SU-DHL-6 (cell line): ENCODE measurements around the gene WAS.

Source experiments
- EZH2phosphoT487 ChIP-seq: fragments of 200-600 bp; sonication (generic), shearing (Covaris generic); conservative IDR thresholded peaks from 2 replicates; pipeline ENCODE4 v1.6.1; 2018; ENCODE audit warnings: mild to moderate bottlenecking, antibody characterized with exemption, low read length, moderate library complexity, mixed read lengths
- TF ChIP-seq, protein P1 (sequence below): fragments of 200-600 bp; sonication (generic); IDR thresholded peaks from one replicate; pipeline ENCODE4 v1.5.1; 2017; ENCODE audit warnings: antibody characterized with exemption, mild to moderate bottlenecking, low read length, moderate library complexity; ENCODE audit not compliant: insufficient read depth, poor library complexity, severe bottlenecking

DNA sequence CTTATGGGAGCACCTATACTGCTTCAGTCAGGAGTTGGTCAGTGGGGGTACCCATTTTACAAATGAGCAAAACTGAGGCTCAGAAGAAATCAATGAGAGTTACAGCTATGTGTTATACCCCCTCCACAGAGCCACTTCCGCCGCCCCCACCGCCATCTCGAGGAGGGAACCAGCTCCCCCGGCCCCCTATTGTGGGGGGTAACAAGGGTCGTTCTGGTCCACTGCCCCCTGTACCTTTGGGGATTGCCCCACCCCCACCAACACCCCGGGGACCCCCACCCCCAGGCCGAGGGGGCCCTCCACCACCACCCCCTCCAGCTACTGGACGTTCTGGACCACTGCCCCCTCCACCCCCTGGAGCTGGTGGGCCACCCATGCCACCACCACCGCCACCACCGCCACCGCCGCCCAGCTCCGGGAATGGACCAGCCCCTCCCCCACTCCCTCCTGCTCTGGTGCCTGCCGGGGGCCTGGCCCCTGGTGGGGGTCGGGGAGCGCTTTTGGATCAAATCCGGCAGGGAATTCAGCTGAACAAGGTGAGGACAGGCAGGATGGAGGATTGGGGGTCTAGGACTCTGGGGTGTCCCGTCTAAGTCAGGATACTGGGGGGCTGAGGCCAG lies 5.0 kb downstream of the WAS start:
- TF ChIP-seq, protein P1, sequence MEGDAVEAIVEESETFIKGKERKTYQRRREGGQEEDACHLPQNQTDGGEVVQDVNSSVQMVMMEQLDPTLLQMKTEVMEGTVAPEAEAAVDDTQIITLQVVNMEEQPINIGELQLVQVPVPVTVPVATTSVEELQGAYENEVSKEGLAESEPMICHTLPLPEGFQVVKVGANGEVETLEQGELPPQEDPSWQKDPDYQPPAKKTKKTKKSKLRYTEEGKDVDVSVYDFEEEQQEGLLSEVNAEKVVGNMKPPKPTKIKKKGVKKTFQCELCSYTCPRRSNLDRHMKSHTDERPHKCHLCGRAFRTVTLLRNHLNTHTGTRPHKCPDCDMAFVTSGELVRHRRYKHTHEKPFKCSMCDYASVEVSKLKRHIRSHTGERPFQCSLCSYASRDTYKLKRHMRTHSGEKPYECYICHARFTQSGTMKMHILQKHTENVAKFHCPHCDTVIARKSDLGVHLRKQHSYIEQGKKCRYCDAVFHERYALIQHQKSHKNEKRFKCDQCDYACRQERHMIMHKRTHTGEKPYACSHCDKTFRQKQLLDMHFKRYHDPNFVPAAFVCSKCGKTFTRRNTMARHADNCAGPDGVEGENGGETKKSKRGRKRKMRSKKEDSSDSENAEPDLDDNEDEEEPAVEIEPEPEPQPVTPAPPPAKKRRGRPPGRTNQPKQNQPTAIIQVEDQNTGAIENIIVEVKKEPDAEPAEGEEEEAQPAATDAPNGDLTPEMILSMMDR: no peak
- no peak for TF ChIP-seq EZH2phosphoT487
